ENCODE results near the gene CNOT6.

GRCh38 chr5:180604271-180604670 is 110.1 kb downstream of the CNOT6 start:
- no peak for TF ChIP-seq GATA2 (IDR thresholded peaks at IDR 0.05; ENCODE audit: low read depth, low read length)
- no peak for TF ChIP-seq GATA3 (IDR thresholded peaks at IDR 0.05; ENCODE audit: low read depth, low read length)

Measured in SH-SY5Y (cell line).